Endothelial cell of umbilical vein (primary cell): ENCODE data around the gene FAM210A. TPM values are rescaled to one million over a fixed set of nuclear protein-coding genes. Genes with fewer than 3 reads are reported as not detected.

Experiments
- BruUV-seq: library from RNA; stranded (reverse); fragments of 400-500 nt; replicated peaks from 2 replicates; lab custom pipeline; 2021; lab: Mats Ljungman, UMichigan
- CTCF ChIA-PET: fragments of 300-600, 350-600 bp; sonication (Branson Sonifier 250); formaldehyde crosslinking; loops from one replicate; lab custom pipeline; 2021; ENCODE audit warnings: antibody characterized with exemption, inconsistent platforms; lab: Charles Lee
- POLR2A ChIA-PET: fragments of 300-600, 350-600 bp; sonication (Branson Sonifier 250); formaldehyde crosslinking; loops from one replicate; lab custom pipeline; 2021; ENCODE audit warnings: antibody characterized with exemption, inconsistent platforms; lab: Charles Lee
- DNase-seq: peaks from one replicate; pipeline ENCODE4 v3.0.0-alpha.2; 2011; ENCODE audit warnings: low read depth, low spot score
- FAIRE-seq: peaks from 2 replicates; lab custom pipeline; 2011; peaks lifted over from hg19 to GRCh38; lab: Jason Lieb, UNC
- H2AFZ ChIP-seq: 2 replicates; pipeline ENCODE4 v1.6.0; 2012; ENCODE audit warnings: low read depth, low read length, control low read depth, inconsistent platforms
- H3K27ac ChIP-seq: 2 replicates; pipeline ENCODE4 v1.5.1; 2011; ENCODE audit warnings: low read depth, mild to moderate bottlenecking, control low read depth, low read length, moderate library complexity; ENCODE audit not compliant: insufficient read depth
- H3K27me3 ChIP-seq, 2 experiments: 2 replicates each; pipeline versions ENCODE4 v1.6.0 to v1.6.1; 2011; ENCODE audit warnings: low read length in 2 of 2, mixed read lengths in 1 of 2; ENCODE audit not compliant: control insufficient read depth in 2 of 2, insufficient read depth in 2 of 2
- H3K36me3 ChIP-seq, 2 experiments: 2 replicates in 1 of 2; 3 replicates in 1 of 2; pipeline ENCODE4 v1.5.1; 2011; ENCODE audit warnings: low read length in 2 of 2, mild to moderate bottlenecking in 1 of 2, moderate library complexity in 1 of 2; ENCODE audit not compliant: control insufficient read depth in 2 of 2, insufficient read depth in 2 of 2; ENCODE audit errors: extremely low read depth in 1 of 2
- H3K4me1 ChIP-seq: 3 replicates; pipeline ENCODE4 v1.5.1; 2011; ENCODE audit warnings: mild to moderate bottlenecking, low read length; ENCODE audit not compliant: control insufficient read depth, insufficient read depth; ENCODE audit errors: extremely low read depth
- H3K4me2 ChIP-seq: 2 replicates; pipeline ENCODE4 v1.6.1; 2011; ENCODE audit warnings: low read length, control low read depth, mixed read lengths; ENCODE audit not compliant: insufficient read depth
- H3K4me3 ChIP-seq, 3 experiments: fragments of 200-600 bp in 1 of 3; sonication (generic), shearing (Covaris generic) in 1 of 3; replicated peaks in 1 of 3; 2 replicates each; pipeline ENCODE4 v1.5.1; 2011 to 2016; ENCODE audit warnings: control low read depth in 3 of 3, low read length in 3 of 3, mild to moderate bottlenecking in 2 of 3, inconsistent platforms in 1 of 3, low read depth in 1 of 3, moderate library complexity in 1 of 3; ENCODE audit not compliant: insufficient read depth in 1 of 3
- H3K79me2 ChIP-seq: 2 replicates; pipeline ENCODE4 v1.6.0; 2012; ENCODE audit warnings: low read length, inconsistent platforms; ENCODE audit not compliant: control insufficient read depth, insufficient read depth
- H3K9ac ChIP-seq: replicated peaks from 2 replicates; pipeline ENCODE3; 2011; ENCODE audit warnings: low read length, control low read depth; ENCODE audit not compliant: insufficient read depth; ENCODE audit errors: extremely low read depth
- H3K9me1 ChIP-seq: replicated peaks from 3 replicates; pipeline ENCODE4 v1.6.0; 2011; ENCODE audit warnings: mild to moderate bottlenecking, low read length; ENCODE audit not compliant: control insufficient read depth, insufficient read depth; ENCODE audit errors: extremely low read depth
- H3K9me3 ChIP-seq: replicated peaks from 2 replicates; pipeline ENCODE4 v1.5.1; 2012; ENCODE audit warnings: low read length, inconsistent platforms; ENCODE audit not compliant: control insufficient read depth, insufficient read depth
- H4K20me1 ChIP-seq: replicated peaks from 2 replicates; pipeline ENCODE3; 2011; ENCODE audit warnings: mild to moderate bottlenecking, low read length; ENCODE audit not compliant: control insufficient read depth, insufficient read depth; ENCODE audit errors: extremely low read depth
- EZH2 ChIP-seq: IDR thresholded peaks from 2 replicates; pipeline ENCODE4 v1.6.1; 2012; ENCODE audit warnings: borderline replicate concordance, low read depth, mild to moderate bottlenecking, moderate library complexity, low read length, inconsistent platforms; ENCODE audit not compliant: severe bottlenecking
- FOS ChIP-seq: IDR thresholded peaks from 2 replicates; pipeline ENCODE4 v1.6.1; 2011; ENCODE audit warnings: mild to moderate bottlenecking, low read length, moderate library complexity, borderline replicate concordance; ENCODE audit not compliant: insufficient read depth
- MYC ChIP-seq: IDR thresholded peaks from one replicate; pipeline ENCODE4 v1.6.1; 2011; ENCODE audit warnings: mild to moderate bottlenecking, low read depth, low read length
- POLR2A ChIP-seq: IDR thresholded peaks from 2 replicates; pipeline ENCODE4 v1.6.1; 2012; ENCODE audit warnings: low read depth, mild to moderate bottlenecking, control low read depth, low read length
- dilution Hi-C: fragments of 300-500 bp; cut with MboI; formaldehyde crosslinking; loops from one replicate; pipeline ENCODE4 v1.15.0; 2019; ENCODE audit warnings: low sequenced_read_pairs; ENCODE audit not compliant: extremely low pct_ligation_motif_present
- intact Hi-C: fragments of 100-400 bp; cut with micrococcal nuclease; formaldehyde crosslinking; loops from one replicate; pipeline ENCODE4 v1.10.0; 2022
- polyA plus RNA-seq, 4 experiments: library from polyadenylated mRNA; depleted of rRNA in 3 of 4; stranded (reverse) in 3 of 4; unstranded in 1 of 4; fragments of >200 nt; gene quantifications; 2 replicates each; pipeline versions ENCODE4 v1.2.1 to v1.2.3, GENCODE V29; 2011 to 2012; ENCODE audit warnings: missing spikeins in 1 of 4
- total RNA-seq: library from RNA; stranded (reverse); gene quantifications from 2 replicates; pipeline ENCODE4 v1.2.3, GENCODE V29; 2021
- TF ChIP-seq, protein P1 (sequence below), 2 donors: IDR thresholded peaks; 1 replicate in 1 of 2; 2 replicates in 1 of 2; pipeline ENCODE4 v1.5.1; 2011; ENCODE audit warnings: low read length in 2 of 2, mild to moderate bottlenecking in 2 of 2, moderate library complexity in 2 of 2, control low read depth in 1 of 2, inconsistent platforms in 1 of 2, low read depth in 1 of 2; ENCODE audit not compliant: insufficient read depth in 1 of 2; ENCODE audit errors: extremely low read depth in 1 of 2
- TF ChIP-seq, protein P2 (sequence below): IDR thresholded peaks from 2 replicates; pipeline ENCODE4 v1.6.1; 2011; ENCODE audit not compliant: insufficient read depth, insufficient read length

FAM210A gene
- total and polyA plus RNA-seq, 2 donors (not counting 3 experiments of a cell fraction or from before 2014, with no cell fraction given) = 7.1 to 17.3 TPM

DNA sequence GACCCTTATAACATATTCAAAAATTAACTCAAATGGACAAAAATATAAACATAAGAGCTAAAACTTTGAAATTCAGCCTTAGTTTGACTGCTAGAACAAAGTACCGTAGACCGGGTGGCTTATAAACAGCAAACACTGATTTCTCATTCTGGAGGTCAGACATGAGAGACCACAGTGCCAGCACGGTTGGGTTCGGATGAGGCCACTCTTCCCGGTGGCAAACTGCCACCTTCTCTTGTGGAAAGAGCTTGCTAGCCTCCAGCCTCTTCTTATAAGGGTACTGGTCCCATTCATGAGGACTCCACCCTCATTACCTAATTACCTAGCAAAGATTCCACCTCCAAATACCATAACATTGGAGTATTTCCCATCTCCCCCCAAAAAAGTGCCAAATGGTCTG lies 91.3 kb downstream of the FAM210A start:
- Histone ChIP-seq H3K4me2 (no peak overlapping the region), H3K27me3 (peaks cover 0 to 3% of the 10 kb centered on the region in 2 experiments), H3K4me1 (no peaks in the 10 kb centered on the region), H3K36me3 (no peaks in the 10 kb centered on the region), H3K4me3 (no peak overlapping the region), H4K20me1 (no peaks in the 10 kb centered on the region), H3K9ac (no peak overlapping the region), H3K9me3 (no peaks in the 10 kb centered on the region), H3K79me2 (no peaks in the 10 kb centered on the region), H2AFZ (no peak overlapping the region), H3K27ac (no peak overlapping the region), H3K9me1 (no peaks in the 10 kb centered on the region)
- DNase-seq (no peak), FAIRE-seq (no peak)
- dilution Hi-C loops = no loop called here
- ChIA-PET CTCF (no interaction called here), POLR2A (interaction anchor here (0.6 kb wide), 1 partner anchor 9 kb away, joined by 3 read pairs; no protein-coding TSS in a partner anchor)
- intact Hi-C loops = no loop called here
- TF ChIP-seq, protein P1, sequence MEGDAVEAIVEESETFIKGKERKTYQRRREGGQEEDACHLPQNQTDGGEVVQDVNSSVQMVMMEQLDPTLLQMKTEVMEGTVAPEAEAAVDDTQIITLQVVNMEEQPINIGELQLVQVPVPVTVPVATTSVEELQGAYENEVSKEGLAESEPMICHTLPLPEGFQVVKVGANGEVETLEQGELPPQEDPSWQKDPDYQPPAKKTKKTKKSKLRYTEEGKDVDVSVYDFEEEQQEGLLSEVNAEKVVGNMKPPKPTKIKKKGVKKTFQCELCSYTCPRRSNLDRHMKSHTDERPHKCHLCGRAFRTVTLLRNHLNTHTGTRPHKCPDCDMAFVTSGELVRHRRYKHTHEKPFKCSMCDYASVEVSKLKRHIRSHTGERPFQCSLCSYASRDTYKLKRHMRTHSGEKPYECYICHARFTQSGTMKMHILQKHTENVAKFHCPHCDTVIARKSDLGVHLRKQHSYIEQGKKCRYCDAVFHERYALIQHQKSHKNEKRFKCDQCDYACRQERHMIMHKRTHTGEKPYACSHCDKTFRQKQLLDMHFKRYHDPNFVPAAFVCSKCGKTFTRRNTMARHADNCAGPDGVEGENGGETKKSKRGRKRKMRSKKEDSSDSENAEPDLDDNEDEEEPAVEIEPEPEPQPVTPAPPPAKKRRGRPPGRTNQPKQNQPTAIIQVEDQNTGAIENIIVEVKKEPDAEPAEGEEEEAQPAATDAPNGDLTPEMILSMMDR (IDR thresholded peaks at IDR 0.05; ENCODE audit: extremely low read depth in 1 of 2, insufficient read depth in 1 of 2, low read depth in 1 of 2, low read length in 2 of 2) = no peak
- no peak for TF ChIP-seq POLR2A
- TF ChIP-seq, protein P2, sequence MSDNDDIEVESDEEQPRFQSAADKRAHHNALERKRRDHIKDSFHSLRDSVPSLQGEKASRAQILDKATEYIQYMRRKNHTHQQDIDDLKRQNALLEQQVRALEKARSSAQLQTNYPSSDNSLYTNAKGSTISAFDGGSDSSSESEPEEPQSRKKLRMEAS = no peak
- no peak for TF ChIP-seq MYC
- no TSS peak for BruUV-seq

DNA sequence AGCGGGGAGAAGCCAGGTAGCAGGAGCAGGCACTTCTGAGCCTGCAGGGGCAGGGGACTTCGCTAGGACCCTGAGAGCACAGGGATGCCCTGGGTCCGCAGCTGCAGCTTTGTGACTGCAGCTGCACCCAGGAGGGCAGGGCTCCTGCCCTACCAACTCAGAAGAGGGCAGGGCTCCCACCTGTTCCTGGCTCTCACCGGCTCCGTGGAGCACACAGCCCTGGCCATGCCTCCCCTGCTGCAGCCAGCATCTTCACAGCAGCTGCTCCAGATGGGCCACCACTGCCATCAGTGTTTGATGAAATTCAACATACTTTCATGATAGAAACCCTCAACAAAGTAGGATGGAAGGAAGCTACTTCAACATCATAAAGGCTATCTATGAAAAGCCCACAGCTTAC lies 92.7 kb downstream of the FAM210A start:
- FAIRE-seq (no peak), DNase-seq (no peak)
- H3K4me1 ChIP-seq = no peaks in the 10 kb centered on the region
- TF ChIP-seq EZH2 (no peak), FOS (no peak)
- TF ChIP-seq, protein P1 (IDR thresholded peaks at IDR 0.05; ENCODE audit: extremely low read depth in 1 of 2, insufficient read depth in 1 of 2, low read depth in 1 of 2, low read length in 2 of 2) = no peak
- no TSS peak for BruUV-seq
- H3K27ac ChIP-seq = no peak overlapping the region
- POLR2A ChIA-PET = no interaction called here
- no peaks in the 10 kb centered on the region for H3K79me2 ChIP-seq
- dilution Hi-C loops (no loop called here), intact Hi-C loops (loop anchor here (5.0 kb wide), 1 partner anchor 906 kb away; no protein-coding TSS in a partner anchor)
- H3K27me3 ChIP-seq = no peaks in the 10 kb centered on the region
- no peaks in the 10 kb centered on the region for H3K36me3 ChIP-seq
- H3K9me3 ChIP-seq = no peaks in the 10 kb centered on the region
- no peak overlapping the region for H2AFZ ChIP-seq
- no peak overlapping the region for H3K4me3 ChIP-seq
- H4K20me1 ChIP-seq = no peaks in the 10 kb centered on the region
- H3K9ac ChIP-seq = no peak overlapping the region
- no peak overlapping the region for H3K4me2 ChIP-seq
- no peaks in the 10 kb centered on the region for H3K9me1 ChIP-seq
- CTCF ChIA-PET = interaction anchor here (2.3 kb wide), 1 partner anchor 474 kb away, joined by 10 read pairs; no protein-coding TSS in a partner anchor
